ENCODE data around the gene KLHDC7A.

KLHDC7A gene

GRCh38 chr1:18534810-18535205 is 54.1 kb downstream of the KLHDC7A start:
- H3K4me3 ChIP-seq (replicated peaks; ENCODE audit: insufficient read depth, low read length) = no peak overlapping the region
- no peak overlapping the region for H3K27ac ChIP-seq (replicated peaks)
- H3K27me3 ChIP-seq (ENCODE audit: insufficient read depth, poor library complexity, severe bottlenecking) = no peaks in the 10 kb centered on the region
- DNase-seq (ENCODE audit: low read depth in 1 of 2, low spot score in 1 of 2) = no peak
- TF ChIP-seq CTCF (IDR thresholded peaks at IDR 0.05; ENCODE audit: insufficient read depth, low read length) (no peak), GABPA (IDR thresholded peaks at IDR 0.05; ENCODE audit: low read depth) (no peak), REST (IDR thresholded peaks at IDR 0.05; ENCODE audit: insufficient replicate concordance, low read depth) (no peak), POLR2AphosphoS5 (IDR thresholded peaks at IDR 0.05; ENCODE audit: low read depth) (no peak), SPI1 (IDR thresholded peaks at IDR 0.05; ENCODE audit: borderline replicate concordance, low read depth) (no peak)
